ENCODE measurements around the gene ADRA2C.

DNA sequence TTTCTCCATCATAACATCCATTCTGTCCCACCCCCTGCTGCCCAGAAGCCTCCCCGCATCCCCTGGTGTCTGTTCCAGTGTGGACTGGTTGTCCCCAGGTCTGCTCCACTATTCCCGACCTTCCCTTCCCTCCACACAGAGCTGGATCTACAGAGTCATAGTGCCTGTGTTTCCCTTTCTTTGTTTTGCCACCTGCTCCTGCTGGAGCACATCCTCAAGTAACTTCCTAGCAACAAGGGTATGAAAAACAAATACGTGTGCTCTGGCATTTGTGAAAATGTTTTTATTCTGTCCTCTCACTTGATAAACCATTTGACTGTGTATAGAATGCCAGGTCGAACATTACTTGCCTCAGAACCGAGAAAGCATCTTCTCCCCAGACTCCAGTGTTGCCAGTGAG lies 29.9 kb upstream of the ADRA2C start:
- TF ChIP-seq, protein P1, sequence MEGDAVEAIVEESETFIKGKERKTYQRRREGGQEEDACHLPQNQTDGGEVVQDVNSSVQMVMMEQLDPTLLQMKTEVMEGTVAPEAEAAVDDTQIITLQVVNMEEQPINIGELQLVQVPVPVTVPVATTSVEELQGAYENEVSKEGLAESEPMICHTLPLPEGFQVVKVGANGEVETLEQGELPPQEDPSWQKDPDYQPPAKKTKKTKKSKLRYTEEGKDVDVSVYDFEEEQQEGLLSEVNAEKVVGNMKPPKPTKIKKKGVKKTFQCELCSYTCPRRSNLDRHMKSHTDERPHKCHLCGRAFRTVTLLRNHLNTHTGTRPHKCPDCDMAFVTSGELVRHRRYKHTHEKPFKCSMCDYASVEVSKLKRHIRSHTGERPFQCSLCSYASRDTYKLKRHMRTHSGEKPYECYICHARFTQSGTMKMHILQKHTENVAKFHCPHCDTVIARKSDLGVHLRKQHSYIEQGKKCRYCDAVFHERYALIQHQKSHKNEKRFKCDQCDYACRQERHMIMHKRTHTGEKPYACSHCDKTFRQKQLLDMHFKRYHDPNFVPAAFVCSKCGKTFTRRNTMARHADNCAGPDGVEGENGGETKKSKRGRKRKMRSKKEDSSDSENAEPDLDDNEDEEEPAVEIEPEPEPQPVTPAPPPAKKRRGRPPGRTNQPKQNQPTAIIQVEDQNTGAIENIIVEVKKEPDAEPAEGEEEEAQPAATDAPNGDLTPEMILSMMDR (IDR thresholded peaks at IDR 0.05) = no peak
- TF ChIP-seq POLR2A (IDR thresholded peaks at IDR 0.05) = no peak
